Activated CD4-positive, alpha-beta T cell treated with anti-CD3 and anti-CD28 coated beads for 36 hours (primary cell): ENCODE results near the gene ALG1. TPM values are rescaled to one million over a fixed set of nuclear protein-coding genes. Genes with fewer than 3 reads are reported as not detected.

Source experiments
- ATAC-seq: fragments of 200-7000 bp; cut with Tn5 transposase; one replicate; pipeline ENCODE4 v1.10.0; 2021; ENCODE audit warnings: mild to moderate bottlenecking, moderate library complexity
- CTCF ChIA-PET: fragments of 350-600 bp; sonication (Branson Sonifier 250); formaldehyde crosslinking; loops from one replicate; lab custom pipeline; 2021; ENCODE audit warnings: antibody characterized with exemption; lab: Charles Lee
- POLR2A ChIA-PET: fragments of 350-600 bp; sonication (Branson Sonifier 250); formaldehyde crosslinking; loops from one replicate; lab custom pipeline; 2021; ENCODE audit warnings: antibody characterized with exemption, inconsistent platforms; lab: Charles Lee
- DNase-seq: peaks from one replicate; pipeline ENCODE4 v3.0.0-alpha.2; 2020
- H3K27ac Mint-ChIP-seq: one replicate; pipeline ENCODE4 v1.8.0; 2021; ENCODE audit warnings: mixed read lengths
- H3K27me3 Mint-ChIP-seq: one replicate; pipeline ENCODE4 v1.8.0; 2021; ENCODE audit warnings: mixed read lengths
- H3K36me3 Mint-ChIP-seq: one replicate; pipeline ENCODE4 v1.8.0; 2021; ENCODE audit warnings: low read depth, mixed read lengths
- H3K4me1 Mint-ChIP-seq: one replicate; pipeline ENCODE4 v1.8.0; 2021; ENCODE audit warnings: mixed read lengths
- H3K4me3 Mint-ChIP-seq: one replicate; pipeline ENCODE4 v1.8.0; 2021; ENCODE audit warnings: mild to moderate bottlenecking, moderate library complexity, mixed read lengths
- H3K9me3 Mint-ChIP-seq: one replicate; pipeline ENCODE4 v1.8.0; 2021; ENCODE audit warnings: low read depth, mixed read lengths
- intact Hi-C, 2 experiments: fragments of 100-400 bp; cut with DNase I in 1 of 2; cut with micrococcal nuclease in 1 of 2; formaldehyde crosslinking; loops; one replicate each; pipeline versions ENCODE4 v1.14.2 to v1.15.1; 2022 to 2024; cut with DNase I, micrococcal nuclease
- total RNA-seq, 2 experiments: library from RNA; stranded (reverse); gene quantifications; one replicate each; pipeline ENCODE4 v1.2.3, GENCODE V29; 2021

ALG1 gene, protein sequence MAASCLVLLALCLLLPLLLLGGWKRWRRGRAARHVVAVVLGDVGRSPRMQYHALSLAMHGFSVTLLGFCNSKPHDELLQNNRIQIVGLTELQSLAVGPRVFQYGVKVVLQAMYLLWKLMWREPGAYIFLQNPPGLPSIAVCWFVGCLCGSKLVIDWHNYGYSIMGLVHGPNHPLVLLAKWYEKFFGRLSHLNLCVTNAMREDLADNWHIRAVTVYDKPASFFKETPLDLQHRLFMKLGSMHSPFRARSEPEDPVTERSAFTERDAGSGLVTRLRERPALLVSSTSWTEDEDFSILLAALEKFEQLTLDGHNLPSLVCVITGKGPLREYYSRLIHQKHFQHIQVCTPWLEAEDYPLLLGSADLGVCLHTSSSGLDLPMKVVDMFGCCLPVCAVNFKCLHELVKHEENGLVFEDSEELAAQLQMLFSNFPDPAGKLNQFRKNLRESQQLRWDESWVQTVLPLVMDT
- total RNA-seq: 10 to 100 TPM; 15.7 to 18.1 TPM

DNA sequence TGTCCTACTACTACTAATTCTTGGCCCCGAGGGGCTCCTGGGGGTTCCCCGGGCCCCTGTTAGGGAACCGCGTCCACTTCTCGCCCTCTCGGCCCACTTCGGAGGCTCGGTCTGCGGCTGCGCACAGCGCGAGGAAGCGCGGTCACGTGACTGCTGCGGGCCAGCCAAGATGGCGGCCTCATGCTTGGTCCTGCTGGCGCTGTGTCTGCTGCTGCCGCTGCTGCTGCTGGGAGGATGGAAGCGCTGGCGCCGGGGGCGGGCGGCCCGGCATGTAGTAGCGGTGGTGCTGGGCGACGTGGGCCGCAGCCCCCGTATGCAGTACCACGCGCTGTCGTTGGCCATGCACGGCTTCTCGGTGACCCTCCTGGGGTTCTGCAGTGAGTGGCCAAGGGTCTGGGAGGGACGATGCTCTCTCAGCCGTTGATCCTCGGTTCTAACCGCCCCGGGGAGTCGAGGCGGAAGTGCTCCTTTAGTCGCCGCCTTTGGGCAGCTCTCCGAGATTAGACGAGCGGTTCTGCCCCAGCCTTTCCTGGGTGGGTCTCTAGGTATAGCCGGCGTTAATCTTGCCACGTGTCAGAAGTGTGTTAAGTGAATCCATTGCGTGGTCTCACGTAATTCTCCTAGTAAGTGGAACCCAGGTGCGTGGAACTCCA is at the start of gene ALG1:
Gene ALG1 (plus strand): TSS at position 163 of the 653 bp plus-strand sequence. CDS start 7 bp downstream, at position 170.
- Mint-ChIP-seq H3K36me3 (peaks cover 16% of the 10 kb centered on the region), H3K4me3 (peak within 1 kb of the TSS; percentile 90), H3K4me1 (peaks cover 21% of the 10 kb centered on the region), H3K27ac (peak within 1 kb of the TSS; percentile 90), H3K9me3 (no peaks in the 10 kb centered on the region), H3K27me3 (no peaks in the 10 kb centered on the region)
- POLR2A ChIA-PET: interaction anchor here (1.2 kb wide), 1 partner anchor 26 kb away, joined by 4 read pairs; no protein-coding TSS in a partner anchor
- peak; percentile 94 for DNase-seq
- ATAC-seq: peak; percentile 97
- CTCF ChIA-PET: no interaction called here
- intact Hi-C loops: loop anchor here (1.0 to 10.0 kb wide), 6 partner anchors 25 to 817 kb away; partner anchors contain the start of genes NAGPA (in 2 of the 2), ANKS3 (in 1 of the 2), DNAAF8 (in 1 of the 2) and EEF2KMT (in 1 of the 2)

DNA sequence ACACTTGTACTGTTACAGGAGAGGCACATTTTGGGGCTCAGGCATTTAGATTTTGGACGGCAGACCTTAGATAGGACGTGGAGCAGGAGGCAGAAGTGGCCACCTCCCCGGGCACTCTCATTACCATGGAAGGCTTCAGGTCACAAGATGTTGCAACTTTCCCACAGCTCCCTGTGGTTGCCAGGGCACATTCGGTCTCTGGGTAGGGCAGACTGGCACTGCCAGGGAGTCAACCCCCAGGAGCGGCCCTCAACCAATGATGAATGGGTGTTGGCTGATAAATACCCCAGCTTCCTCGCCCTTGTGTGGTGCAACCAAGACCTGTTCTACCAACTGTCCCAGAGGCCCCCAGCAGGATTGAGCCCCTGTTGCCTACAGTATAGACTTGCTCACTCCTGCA is 49.1 kb upstream of the ALG1 start:
- intact Hi-C loops: no loop called here
- ATAC-seq: no peak
- Mint-ChIP-seq H3K36me3 (no peaks in the 10 kb centered on the region), H3K4me1 (no peaks in the 10 kb centered on the region), H3K27me3 (no peaks in the 10 kb centered on the region), H3K4me3 (no peak overlapping the region), H3K9me3 (no peaks in the 10 kb centered on the region), H3K27ac (no peak overlapping the region)
- no peak for DNase-seq
- ChIA-PET POLR2A (no interaction called here), CTCF (no interaction called here)

DNA sequence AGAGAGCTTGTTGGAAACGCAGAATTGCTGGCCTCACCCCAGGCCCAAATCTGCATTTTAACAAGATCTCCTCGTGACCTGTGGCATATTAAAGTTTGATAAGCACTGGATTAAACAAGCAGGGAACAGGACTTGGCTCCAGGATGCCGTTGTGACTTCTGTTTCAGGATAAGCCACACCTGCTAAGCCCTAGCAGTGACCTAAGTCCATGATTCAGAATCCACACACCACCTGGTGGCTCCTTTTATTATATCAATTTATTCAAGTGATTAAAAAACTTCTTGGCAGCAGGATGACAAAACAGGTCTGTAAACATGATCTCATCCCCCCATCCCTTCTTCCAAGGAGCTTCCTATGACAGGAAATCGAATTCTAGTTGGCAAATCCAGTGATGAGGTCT is 47.0 kb upstream of the ALG1 start:
- CTCF ChIA-PET: interaction anchor here (0.7 kb wide), 1 partner anchor 290 kb away, joined by 3 read pairs; the partner anchor contains the start of gene DNAAF8

DNA sequence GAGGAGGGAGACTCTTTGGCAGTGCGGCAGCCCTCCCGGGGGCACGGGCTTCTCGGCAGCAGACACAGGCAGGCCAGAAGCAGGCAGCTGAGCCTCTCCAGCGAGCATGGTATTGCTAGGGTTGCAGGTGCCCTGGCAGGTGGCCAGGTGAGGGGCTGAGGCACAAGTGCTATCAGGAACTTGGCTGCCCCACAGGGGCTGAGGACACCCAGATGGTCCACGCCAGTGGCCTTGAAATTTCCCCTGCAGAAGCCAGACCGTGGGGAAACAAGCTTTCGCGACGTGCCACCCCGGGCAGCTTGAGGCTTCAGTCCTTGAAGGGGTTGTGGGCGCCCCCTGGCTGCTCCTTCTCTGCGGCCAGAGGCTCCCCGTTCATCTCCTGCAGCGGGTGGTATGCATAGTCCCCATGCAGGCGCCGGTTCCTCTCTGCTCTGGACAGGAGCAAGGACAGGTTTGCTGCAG is 46.4 kb upstream of the ALG1 start:
- Mint-ChIP-seq H3K4me3 (no peak overlapping the region), H3K4me1 (no peaks in the 10 kb centered on the region), H3K27ac (no peak overlapping the region), H3K27me3 (no peaks in the 10 kb centered on the region), H3K36me3 (no peaks in the 10 kb centered on the region), H3K9me3 (no peaks in the 10 kb centered on the region)
- intact Hi-C loops: no loop called here
- CTCF ChIA-PET: interaction anchor here (0.8 kb wide), 1 partner anchor 74 kb away, joined by 3 read pairs; no protein-coding TSS in a partner anchor
- POLR2A ChIA-PET: no interaction called here
- ATAC-seq: no peak
- DNase-seq: peak; percentile 25

More for the DNA sequence above, 47.0 kb upstream of the ALG1 start:
- no peaks in the 10 kb centered on the region for H3K4me1 Mint-ChIP-seq
- no peaks in the 10 kb centered on the region for H3K9me3 Mint-ChIP-seq
- no peak for ATAC-seq
- H3K27me3 Mint-ChIP-seq: no peaks in the 10 kb centered on the region
- no peak overlapping the region for H3K4me3 Mint-ChIP-seq
- no peak overlapping the region for H3K27ac Mint-ChIP-seq
- DNase-seq: no peak
- intact Hi-C loops: no loop called here
- POLR2A ChIA-PET: no interaction called here
- H3K36me3 Mint-ChIP-seq: no peaks in the 10 kb centered on the region

DNA sequence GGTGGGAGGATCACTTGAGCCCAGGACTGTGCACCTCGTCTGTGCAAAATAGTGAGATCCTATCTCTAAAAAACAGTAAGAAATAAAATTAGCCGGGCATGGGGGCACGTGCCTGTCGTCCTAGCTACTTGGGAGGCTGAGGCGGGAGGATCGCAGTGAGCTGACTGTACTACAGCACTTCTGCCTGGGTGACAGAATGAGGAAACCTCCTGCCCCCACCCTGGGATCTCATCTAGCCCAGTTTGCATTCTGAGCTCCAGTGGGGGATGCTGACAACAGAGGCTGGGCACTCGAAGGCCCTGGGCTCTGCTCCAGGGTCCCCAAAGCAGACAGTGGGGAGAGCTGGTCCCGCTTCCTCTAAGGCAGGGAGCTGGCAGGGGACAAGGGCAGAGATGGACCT is 45.0 kb upstream of the ALG1 start:
- no peaks in the 10 kb centered on the region for H3K9me3 Mint-ChIP-seq
- H3K36me3 Mint-ChIP-seq: no peaks in the 10 kb centered on the region
- ChIA-PET POLR2A (no interaction called here), CTCF (no interaction called here)
- H3K4me1 Mint-ChIP-seq: no peaks in the 10 kb centered on the region
- intact Hi-C loops: no loop called here
- H3K27ac Mint-ChIP-seq: no peak overlapping the region
- DNase-seq (no peak), ATAC-seq (no peak)
- H3K4me3 Mint-ChIP-seq: no peak overlapping the region
- H3K27me3 Mint-ChIP-seq: no peaks in the 10 kb centered on the region

DNA sequence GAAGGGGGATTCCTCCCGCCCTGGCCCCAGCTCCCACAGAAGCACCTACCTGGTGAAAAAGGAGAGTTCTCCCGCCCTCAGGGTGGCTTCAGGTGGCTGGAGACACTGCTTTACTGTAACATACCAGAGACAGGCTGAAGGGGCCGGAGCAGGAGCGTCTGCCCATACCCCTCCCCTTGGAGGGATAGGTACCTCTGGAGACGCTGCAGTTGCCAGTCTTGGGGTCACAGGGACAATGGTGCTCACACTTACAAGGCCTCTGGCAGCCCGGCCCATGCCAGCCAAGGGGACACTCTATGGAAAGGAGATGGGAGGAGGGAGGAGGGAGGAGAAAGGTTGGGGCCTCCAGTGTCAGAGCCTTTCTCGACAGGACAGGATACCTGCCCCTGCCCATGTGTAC is 44.6 kb upstream of the ALG1 start:
- H3K27me3 Mint-ChIP-seq: no peaks in the 10 kb centered on the region
- peaks cover 2% of the 10 kb centered on the region for H3K4me1 Mint-ChIP-seq
- ChIA-PET CTCF (no interaction called here), POLR2A (no interaction called here)
- ATAC-seq (no peak), DNase-seq (no peak)
- no peak overlapping the region for H3K27ac Mint-ChIP-seq
- no peaks in the 10 kb centered on the region for H3K36me3 Mint-ChIP-seq
- intact Hi-C loops: no loop called here
- no peak overlapping the region for H3K4me3 Mint-ChIP-seq
- H3K9me3 Mint-ChIP-seq: no peaks in the 10 kb centered on the region

DNA sequence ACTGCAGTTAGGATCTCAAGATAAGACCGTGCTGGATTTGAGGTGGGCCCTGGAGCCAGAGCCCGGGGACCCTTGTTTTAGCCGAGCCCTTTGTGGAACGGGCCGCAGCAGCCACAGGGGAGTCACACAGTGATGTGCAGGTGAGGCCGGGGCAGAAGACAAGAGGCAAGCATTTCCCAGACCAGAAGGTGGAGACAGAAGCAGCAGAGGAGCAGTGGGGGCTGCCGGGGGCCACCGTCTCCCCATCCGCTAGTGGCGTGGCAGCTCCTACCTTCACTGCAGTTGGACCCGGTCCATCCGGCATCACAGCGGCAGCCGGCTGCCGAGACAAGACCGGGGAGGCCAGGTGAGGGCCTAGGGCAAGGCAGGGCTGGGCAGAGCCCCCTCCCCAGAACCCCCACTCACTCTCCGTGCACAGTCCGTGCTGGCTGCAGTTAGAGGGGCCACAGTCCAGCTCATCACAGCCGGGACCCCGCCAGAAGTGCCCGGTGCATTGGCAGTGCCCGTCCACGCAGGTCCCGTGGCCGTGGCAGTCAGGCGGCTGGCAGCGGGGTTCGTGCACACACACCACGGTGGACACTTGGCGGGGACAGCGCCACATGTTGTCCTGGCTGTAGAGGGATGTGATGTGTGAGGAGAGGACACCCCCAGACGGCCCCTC is 43.9 kb upstream of the ALG1 start:
- Mint-ChIP-seq H3K9me3 (no peaks in the 10 kb centered on the region), H3K4me1 (peaks cover 6% of the 10 kb centered on the region), H3K27me3 (no peaks in the 10 kb centered on the region), H3K27ac (no peak overlapping the region), H3K4me3 (no peak overlapping the region), H3K36me3 (no peaks in the 10 kb centered on the region)
- CTCF ChIA-PET: no interaction called here
- intact Hi-C loops: no loop called here
- no peak for DNase-seq
- no peak for ATAC-seq
- POLR2A ChIA-PET: no interaction called here

DNA sequence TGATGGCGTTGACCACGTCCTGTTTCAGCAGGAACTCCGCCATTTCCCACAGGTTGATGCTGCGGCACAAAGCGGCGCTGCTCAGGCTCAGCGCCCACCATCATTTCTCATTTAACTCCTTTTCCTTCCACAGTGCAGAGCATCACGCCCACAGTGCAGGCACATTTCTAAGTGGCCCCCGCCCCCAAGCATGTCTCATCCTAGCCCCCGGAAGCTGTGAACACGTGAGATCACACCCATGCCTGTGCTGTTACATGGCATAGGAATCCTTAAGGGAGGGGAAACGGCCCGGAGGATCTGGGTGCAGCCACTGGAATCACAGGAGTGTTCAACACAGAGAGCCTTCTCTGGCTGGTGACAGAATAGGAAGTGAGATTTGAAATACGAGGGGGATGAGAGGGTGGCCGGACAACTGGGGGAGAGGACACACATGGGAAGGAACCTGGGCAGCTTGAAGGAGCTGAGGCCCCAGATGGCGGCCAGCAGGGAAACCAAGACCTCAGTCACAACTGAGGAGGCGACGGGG is 42.6 kb upstream of the ALG1 start:
- intact Hi-C loops: no loop called here

DNA sequence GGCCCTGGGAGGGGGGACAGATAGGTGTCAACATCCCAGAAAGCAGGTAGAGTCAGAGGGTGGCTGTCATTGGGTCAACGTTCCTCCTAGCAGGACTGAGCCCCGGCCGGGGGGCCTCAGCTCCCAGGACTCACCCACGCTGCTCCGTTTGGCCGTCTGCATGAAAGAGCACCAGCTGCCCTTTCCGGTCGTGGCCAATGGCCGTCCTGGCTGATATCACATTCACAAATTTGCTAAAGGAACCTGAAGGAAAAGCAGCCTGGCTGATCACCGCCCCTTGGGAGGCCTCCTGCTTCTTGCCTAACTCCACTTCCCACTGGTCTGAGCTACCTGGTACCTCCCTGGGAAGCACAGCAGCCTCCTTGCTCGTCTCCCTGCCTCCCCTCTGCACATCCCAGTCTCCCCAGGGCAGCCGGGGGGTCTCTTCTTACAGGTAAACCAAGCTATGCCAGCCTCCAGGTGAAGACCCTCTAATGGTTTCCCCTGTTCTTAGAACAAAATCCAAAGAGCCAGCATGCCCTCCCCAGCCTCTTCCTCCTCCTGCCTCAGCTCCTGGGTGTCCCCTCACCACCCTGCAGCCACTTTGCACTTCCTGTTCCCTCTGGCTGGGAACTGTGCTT is 41.3 kb upstream of the ALG1 start:
- POLR2A ChIA-PET: no interaction called here
- ATAC-seq (no peak), DNase-seq (no peak)
- CTCF ChIA-PET: interaction anchor here (0.6 to 1.0 kb wide), 3 partner anchors 26 to 210 kb away, joined by 3 read pairs; no protein-coding TSS in a partner anchor
- Mint-ChIP-seq H3K4me1 (peaks cover 19% of the 10 kb centered on the region), H3K9me3 (no peaks in the 10 kb centered on the region), H3K36me3 (no peaks in the 10 kb centered on the region), H3K4me3 (no peak overlapping the region), H3K27me3 (no peaks in the 10 kb centered on the region), H3K27ac (no peak overlapping the region)
- intact Hi-C loops: loop anchor here (5.0 to 10.0 kb wide), 2 partner anchors 67 to 406 kb away; partner anchors contain the start of genes EEF2KMT (in 1 of the 2) and MGRN1 (in 1 of the 2)

More for the DNA sequence above, 42.6 kb upstream of the ALG1 start:
- CTCF ChIA-PET: no interaction called here
- Mint-ChIP-seq H3K36me3 (no peaks in the 10 kb centered on the region), H3K27me3 (no peaks in the 10 kb centered on the region), H3K4me3 (no peak overlapping the region), H3K9me3 (no peaks in the 10 kb centered on the region), H3K4me1 (peaks cover 11% of the 10 kb centered on the region), H3K27ac (no peak overlapping the region)
- DNase-seq (no peak), ATAC-seq (no peak)
- POLR2A ChIA-PET: no interaction called here

DNA sequence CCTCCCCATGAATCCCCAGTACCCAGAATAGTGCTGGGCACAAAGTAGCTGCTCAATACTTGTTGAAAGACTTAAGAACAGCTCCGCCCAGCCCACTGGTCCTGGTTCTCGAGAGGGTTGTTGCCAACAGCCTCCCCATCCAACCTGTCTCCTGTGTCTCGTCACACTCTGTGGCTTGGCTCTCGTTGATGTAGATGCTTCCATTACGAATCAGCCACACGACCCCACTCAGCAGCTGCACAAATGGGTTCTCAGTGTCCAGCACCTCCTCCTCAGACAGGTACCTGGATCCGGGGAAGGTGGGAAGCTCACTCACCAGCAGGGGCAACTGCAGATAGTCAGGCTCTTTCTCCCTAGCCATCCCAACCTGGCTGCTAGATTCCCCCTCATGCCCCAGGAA is 40.0 kb upstream of the ALG1 start:
- POLR2A ChIA-PET: no interaction called here
- Mint-ChIP-seq H3K36me3 (no peaks in the 10 kb centered on the region), H3K9me3 (no peaks in the 10 kb centered on the region), H3K27ac (no peak overlapping the region), H3K4me3 (peak overlapping the region; percentile 9), H3K4me1 (peaks cover 19% of the 10 kb centered on the region), H3K27me3 (no peaks in the 10 kb centered on the region)
- no peak for DNase-seq
- CTCF ChIA-PET: interaction anchor here (1.3 kb wide), 1 partner anchor 53 kb away, joined by 3 read pairs; no protein-coding TSS in a partner anchor
- ATAC-seq: no peak
- intact Hi-C loops: loop anchor here (5.0 to 10.0 kb wide), 2 partner anchors 66 to 407 kb away; partner anchors contain the start of genes EEF2KMT (in 1 of the 2) and MGRN1 (in 1 of the 2)
